ENCODE data around the gene BHMT.

Gene BHMT

GRCh38 chr5:79136618-79137017 lies 25.0 kb downstream of the BHMT start:
- no peak for TF ChIP-seq CTCF (conservative IDR thresholded peaks at IDR 0.05; ENCODE audit: low read depth)
- ChIA-PET CTCF (interaction anchor here (5.1 kb wide), 1 partner anchor 114 kb away, joined by 115 read pairs; no protein-coding TSS in a partner anchor), POLR2A (ENCODE audit: low non-redundant PET) (no interaction called here)
- no peak for DNase-seq (ENCODE audit: low spot score)
- no peak overlapping the region for H3K27ac ChIP-seq

- no peak for DNase-seq (ENCODE audit: low spot score)
- CTCF ChIA-PET, result interaction anchor here (0.6 kb wide), 1 partner anchor 224 kb away, joined by 3 read pairs; no protein-coding TSS in a partner anchor
- TF ChIP-seq CTCF (conservative IDR thresholded peaks at IDR 0.05; ENCODE audit: low read depth), result no peak
- POLR2A ChIA-PET (ENCODE audit: low non-redundant PET), result no interaction called here
- no peak overlapping the region for H3K27ac ChIP-seq
These were observed 28.9 kb downstream of the BHMT start for GRCh38 chr5:79140553-79140952.

- DNase-seq (ENCODE audit: low spot score), result peak; percentile 90
- CTCF ChIA-PET, result interaction anchor here (0.5 to 2.1 kb wide), 6 partner anchors 11 to 395 kb away, joined by 3 to 16 read pairs (median 4); no protein-coding TSS in a partner anchor
- no peak for TF ChIP-seq CTCF (conservative IDR thresholded peaks at IDR 0.05; ENCODE audit: low read depth)
- no peak overlapping the region for H3K27ac ChIP-seq
- POLR2A ChIA-PET (ENCODE audit: low non-redundant PET), result no interaction called here
These were observed 32.2 kb downstream of the BHMT start for GRCh38 chr5:79143684-79144379.

- ChIA-PET CTCF (interaction anchor here (0.6 to 0.8 kb wide), 3 partner anchors 9 to 249 kb away, joined by 3 to 5 read pairs (median 3); no protein-coding TSS in a partner anchor), POLR2A (ENCODE audit: low non-redundant PET) (no interaction called here)
- no peak for TF ChIP-seq CTCF (conservative IDR thresholded peaks at IDR 0.05; ENCODE audit: low read depth)
- H3K27ac ChIP-seq, result no peak overlapping the region
- DNase-seq (ENCODE audit: low spot score), result no peak
These were observed 35.5 kb downstream of the BHMT start for GRCh38 chr5:79147076-79147475.

- no peak overlapping the region for H3K27ac ChIP-seq
- no peak for DNase-seq (ENCODE audit: low spot score)
- POLR2A ChIA-PET (ENCODE audit: low non-redundant PET), result no interaction called here
- no peak for TF ChIP-seq CTCF (conservative IDR thresholded peaks at IDR 0.05; ENCODE audit: low read depth)
- CTCF ChIA-PET, result interaction anchor here (0.6 kb wide), 1 partner anchor 132 kb away, joined by 3 read pairs; no protein-coding TSS in a partner anchor
These were observed 37.8 kb downstream of the BHMT start for GRCh38 chr5:79149433-79149832.

- POLR2A ChIA-PET (ENCODE audit: low non-redundant PET), result no interaction called here
- no peak for DNase-seq (ENCODE audit: low spot score)
- CTCF ChIA-PET, result interaction anchor here (1.3 kb wide), 1 partner anchor 20 kb away, joined by 8 read pairs; no protein-coding TSS in a partner anchor
- no peak for TF ChIP-seq CTCF (conservative IDR thresholded peaks at IDR 0.05; ENCODE audit: low read depth)
- H3K27ac ChIP-seq, result no peak overlapping the region
These were observed 40.5 kb downstream of the BHMT start for GRCh38 chr5:79151942-79152671.
